Gastroesophageal sphincter (tissue), 3 donors: ENCODE data around the gene PPP1R7.

ENCODE experiments used
- CTCF ChIP-seq, 4 experiments: fragments of 200-600 bp in 2 of 4; fragments of 450-650 bp in 2 of 4; sonication (generic) in 1 of 4; IDR thresholded peaks; one replicate each; pipeline ENCODE4 v1.5.1; 2017 to 2019; ENCODE audit warnings: antibody characterized with exemption in 4 of 4, mild to moderate bottlenecking in 2 of 4, moderate library complexity in 2 of 4
- EP300 ChIP-seq: sonication (generic); formaldehyde crosslinking; IDR thresholded peaks from one replicate; pipeline ENCODE4 v1.6.1; 2017; ENCODE audit warnings: antibody characterized with exemption, mild to moderate bottlenecking
- POLR2A ChIP-seq, 2 donors: fragments of 450-650 bp; IDR thresholded peaks; one replicate each; pipeline ENCODE4 v1.6.1; 2017; ENCODE audit warnings: antibody characterized with exemption in 2 of 2, mild to moderate bottlenecking in 2 of 2, moderate library complexity in 1 of 2
- POLR2AphosphoS5 ChIP-seq: sonication (generic); formaldehyde crosslinking; IDR thresholded peaks from one replicate; pipeline ENCODE4 v1.6.1; 2017; ENCODE audit warnings: antibody characterized with exemption

GRCh38 chr2:241216211-241216761, 66.0 kb downstream of the PPP1R7 start:
- TF ChIP-seq CTCF (IDR thresholded peaks at IDR 0.05) (no peak), POLR2AphosphoS5 (no peak), POLR2A (IDR thresholded peaks at IDR 0.05) (no peak), EP300 (no peak)
